Psoas muscle (tissue), 8 donors: ENCODE data around the gene MICU1. TPM values are rescaled to one million over a fixed set of nuclear protein-coding genes. Genes with fewer than 3 reads are reported as not detected.

Source experiments
- ATAC-seq, 4 donors: fragments of 200-7000 bp; cut with Tn5 transposase; one replicate each; pipeline ENCODE4 v1.9.1; 2020; ENCODE audit warnings: moderate library complexity in 3 of 4, mild to moderate bottlenecking in 2 of 4
- DNase-seq, 2 donors: peaks; one replicate each; pipeline ENCODE4 v3.0.0-alpha.2; 2020
- H3K27ac ChIP-seq: fragments of 200-600 bp; one replicate; pipeline ENCODE4 v1.8.0; 2022
- H3K27me3 ChIP-seq, 3 donors: fragments of 200-600 bp in 1 of 3; one replicate each; pipeline versions ENCODE4 v1.6.1 to v1.8.0; 2013 to 2022; ENCODE audit warnings: low read length in 2 of 3, mild to moderate bottlenecking in 2 of 3, moderate library complexity in 1 of 3; ENCODE audit not compliant: insufficient read depth in 3 of 3
- H3K36me3 ChIP-seq, 2 donors: fragments of 200-600 bp in 1 of 2; one replicate each; pipeline versions ENCODE4 v1.6.1 to v1.8.0; 2013 to 2022; ENCODE audit warnings: low read depth in 1 of 2, mild to moderate bottlenecking in 1 of 2, moderate library complexity in 1 of 2; ENCODE audit not compliant: insufficient read depth in 1 of 2
- H3K4me1 ChIP-seq: fragments of 200-600 bp; one replicate; pipeline ENCODE4 v1.8.0; 2022
- H3K4me3 ChIP-seq: fragments of 200-600 bp; one replicate; pipeline ENCODE4 v1.8.0; 2022; ENCODE audit warnings: mild to moderate bottlenecking
- H3K9me3 ChIP-seq: fragments of 200-600 bp; one replicate; pipeline ENCODE4 v1.8.0; 2022
- CTCF ChIP-seq: fragments of 200-600 bp; IDR thresholded peaks from one replicate; pipeline ENCODE4 v1.8.0; 2022; ENCODE audit warnings: antibody characterized with exemption
- WGBS, 3 donors: extraction: QIAGEN DNeasy Blood & Tissue Kit; methylation state at CpG; one replicate each; pipeline versions ENCODE4 v1.1.6 to v1.1.7; 2013; 5-methylcytosine and 5-hydroxymethylcytosine counted together
- intact Hi-C, 2 donors: fragments of 100-400 bp; cut with DNase I; formaldehyde crosslinking; loops; one replicate each; pipeline versions ENCODE4 v1.11.0 to v1.14.2; 2022
- polyA plus RNA-seq, 3 donors: library from polyadenylated mRNA; stranded (reverse); fragments of 200-250 nt; gene quantifications; one replicate each; pipeline ENCODE4 v1.2.3, GENCODE V29; 2013
- total RNA-seq, 4 donors: library from RNA; stranded (reverse); fragmentation: NEBNext Ultra II Directional in 2 of 4; extraction: Animal tissue kit (Norgen Biotek cat#: 25700) in 2 of 4; gene quantifications; one replicate each; pipeline versions ENCODE4 v1.2.1 to v1.2.4, GENCODE V29; 2021 to 2023
- donor health status: healthy with polysubstance abuse.
- donor health status: DM: no; HTN: no; CAD: no; lungs with moderate emphysema.
- donor health status: Bipolar disorder and iron deficiency.
- donor health status: healthy.
- donor health status: DM: yes; HTN: yes; CAD: no.
- donor health status: DM: no; HTN: no; CAD: no.
- donor health status: DM: no; HTN: no; CAD: no.
- donor health status: DM: yes; HTN: yes; CAD: no.

Gene MICU1
- total and polyA plus RNA-seq, 7 donors = 31.0 to 57.8 (median 37.3) TPM

- no peak overlapping the region for H3K27ac ChIP-seq
- 91 to 94% (median 93%) methylated on average over 1 of the region's 1 CpG for whole genome bisulfite sequencing, 3 donors
- intact Hi-C loops = no loop called here
- no peaks in the 10 kb centered on the region for H3K27me3 ChIP-seq
- TF ChIP-seq CTCF = no peak
- peaks cover 0 to 10% of the 10 kb centered on the region in 2 donors for H3K36me3 ChIP-seq
- no peak for ATAC-seq
- H3K9me3 ChIP-seq = no peaks in the 10 kb centered on the region
- no peaks in the 10 kb centered on the region for H3K4me1 ChIP-seq
- DNase-seq = no peak
- H3K4me3 ChIP-seq = no peak overlapping the region
Observed at GRCh38 chr10:72392571-72392970, 233.3 kb downstream of the MICU1 start.

GRCh38 chr10:72390764-72391163 is 235.1 kb downstream of the MICU1 start:
- peaks cover 0 to 10% of the 10 kb centered on the region in 2 donors for H3K36me3 ChIP-seq
- no peak for TF ChIP-seq CTCF
- H3K27me3 ChIP-seq = no peaks in the 10 kb centered on the region
- H3K9me3 ChIP-seq = no peaks in the 10 kb centered on the region
- no peak for ATAC-seq
- intact Hi-C loops = no loop called here
- H3K4me3 ChIP-seq = no peak overlapping the region
- no peak overlapping the region for H3K27ac ChIP-seq
- 83 to 88% (median 87%) methylated on average over 2 of the region's 2 CpGs for WGBS, 3 donors
- no peak for DNase-seq
- no peaks in the 10 kb centered on the region for H3K4me1 ChIP-seq

GRCh38 chr10:72389716-72390115 is 236.2 kb downstream of the MICU1 start:
- 77 to 92% (median 81%) methylated on average over 5 of the region's 5 CpGs for WGBS, 3 donors
- H3K27ac ChIP-seq = no peak overlapping the region
- DNase-seq (no peak), ATAC-seq (no peak)
- no peak for TF ChIP-seq CTCF
- intact Hi-C loops = no loop called here
- no peaks in the 10 kb centered on the region for H3K9me3 ChIP-seq
- H3K36me3 ChIP-seq = peaks cover 0 to 10% of the 10 kb centered on the region in 2 donors
- no peaks in the 10 kb centered on the region for H3K27me3 ChIP-seq
- H3K4me1 ChIP-seq = no peaks in the 10 kb centered on the region
- no peak overlapping the region for H3K4me3 ChIP-seq

- TF ChIP-seq CTCF = no peak
- H3K9me3 ChIP-seq = no peaks in the 10 kb centered on the region
- H3K36me3 ChIP-seq = peaks cover 0 to 10% of the 10 kb centered on the region in 2 donors
- whole genome bisulfite sequencing, 3 donors = 65 to 75% (median 68%) methylated on average over 1 of the region's 1 CpG
- DNase-seq (no peak), ATAC-seq (no peak)
- no peak overlapping the region for H3K4me3 ChIP-seq
- no peaks in the 10 kb centered on the region for H3K4me1 ChIP-seq
- intact Hi-C loops = no loop called here
- H3K27ac ChIP-seq = no peak overlapping the region
- H3K27me3 ChIP-seq = no peaks in the 10 kb centered on the region
Observed at GRCh38 chr10:72389014-72389413, 236.9 kb downstream of the MICU1 start.

GRCh38 chr10:72388062-72388461 is 237.8 kb downstream of the MICU1 start:
- peaks cover 0 to 4% of the 10 kb centered on the region in 2 donors for H3K36me3 ChIP-seq
- no peaks in the 10 kb centered on the region for H3K27me3 ChIP-seq
- TF ChIP-seq CTCF = no peak
- no peaks in the 10 kb centered on the region for H3K9me3 ChIP-seq
- no peak overlapping the region for H3K4me3 ChIP-seq
- no peak for ATAC-seq
- WGBS, 3 donors = 96 to 98% (median 98%) methylated on average over 5 of the region's 5 CpGs
- H3K27ac ChIP-seq = no peak overlapping the region
- DNase-seq = no peak
- H3K4me1 ChIP-seq = no peaks in the 10 kb centered on the region
- intact Hi-C loops = no loop called here
